ENCODE measurements around the gene SORCS1. TPM values are rescaled to one million over a fixed set of nuclear protein-coding genes. Genes with fewer than 3 reads are reported as not detected.

Gene SORCS1
- total and polyA plus RNA-seq, 2 of the 13 experiments (the other 11 are each of a cell fraction or from before 2014, with no cell fraction given), result not detected

GRCh38 chr10:106694696-106695095, 469.8 kb downstream of the SORCS1 start:
- no TSS peak for BruUV-seq (replicated peaks)
- no peaks in the 10 kb centered on the region for H3K4me1 ChIP-seq (ENCODE audit: insufficient read depth, low read length)
- no peak overlapping the region for H3K4me3 ChIP-seq (replicated peaks in 1 of 3; ENCODE audit: insufficient read depth in 1 of 3, low read depth in 2 of 3, low read length in 3 of 3)
- intact Hi-C loops (cut with micrococcal nuclease; ENCODE audit: unreplicated experiment) (no loop called here), in situ Hi-C loops (cut with HindIII; ENCODE audit: extremely low pct_ligation_motif_present, low pct_unique_long_range_greater_than_20kb) (no loop called here)
- TF ChIP-seq U2AF2 (IDR thresholded peaks at IDR 0.05; ENCODE audit: low read depth, low read length), result no peak
- no peak for TF ChIP-seq ZNF331 (CRISPR knock-in tag; IDR thresholded peaks at IDR 0.05)
- TF ChIP-seq STAG1 (CRISPR knock-in tag; IDR thresholded peaks at IDR 0.05), result no peak
- no peak for TF ChIP-seq KAT2B (IDR thresholded peaks at IDR 0.05; ENCODE audit: borderline replicate concordance, low read depth, low read length)
- TF ChIP-seq ATF7-NPFF (CRISPR knock-in tag; IDR thresholded peaks at IDR 0.05; ENCODE audit: low read depth), result no peak
- TF ChIP-seq ZBTB4 (CRISPR knock-in tag; IDR thresholded peaks at IDR 0.05; ENCODE audit: borderline replicate concordance), result no peak
- no peak for TF ChIP-seq KDM4B (CRISPR knock-in tag; IDR thresholded peaks at IDR 0.05)
- no peak for TF ChIP-seq ZNF576 (CRISPR knock-in tag; IDR thresholded peaks at IDR 0.05)
- no peak for TF ChIP-seq ZNF124 (CRISPR knock-in tag; IDR thresholded peaks at IDR 0.05)
- no peak for TF ChIP-seq CEBPG (CRISPR knock-in tag; IDR thresholded peaks at IDR 0.05)
- no peak for TF ChIP-seq NFYB (CRISPR knock-in tag; IDR thresholded peaks at IDR 0.05)
- no peak for TF ChIP-seq ZNF12 (CRISPR knock-in tag; IDR thresholded peaks at IDR 0.05)
- TF ChIP-seq ZSCAN22 (CRISPR knock-in tag; IDR thresholded peaks at IDR 0.05), result no peak
- no peak for TF ChIP-seq KDM3A (CRISPR knock-in tag; IDR thresholded peaks at IDR 0.05; ENCODE audit: low read depth)
- no peaks in the 10 kb centered on the region for H3K9me3 ChIP-seq (ENCODE audit: low read length)
- H3K9ac ChIP-seq (ENCODE audit: insufficient read depth, low read depth, low read length), result no peak overlapping the region
- no peak overlapping the region for H2AFZ ChIP-seq (ENCODE audit: low read length)
- ATAC-seq (no peak), FAIRE-seq (no peak), DNase-seq (ENCODE audit: low spot score) (no peak)
- H3K79me2 ChIP-seq (ENCODE audit: insufficient read depth, low read length), result no peaks in the 10 kb centered on the region
- CTCF ChIA-PET (ENCODE audit: low intra/inter-chr PET ratio, low total read pairs), result no interaction called here
- no peak overlapping the region for H3K27ac ChIP-seq (ENCODE audit: extremely low read length, insufficient read depth, low read length)
- H4K20me1 ChIP-seq (ENCODE audit: insufficient read depth, low read length), result no peaks in the 10 kb centered on the region
- WGBS (ENCODE audit: low lambda C conversion rate), result 0% methylated on average over 1 of the region's 1 CpG
- no peaks in the 10 kb centered on the region for H3K36me3 ChIP-seq (replicated peaks in 1 of 2; ENCODE audit: control insufficient read depth in 1 of 2, insufficient read depth in 2 of 2, low read length in 2 of 2)
- no peaks in the 10 kb centered on the region for H3K27me3 ChIP-seq (ENCODE audit: control insufficient read depth in 1 of 2, insufficient read depth in 2 of 2, low read length in 2 of 2)
- no peak overlapping the region for H3K4me2 ChIP-seq (ENCODE audit: low read depth, low read length)
- POLR2A ChIA-PET, result no interaction called here

All from HepG2 (cell line).